Left ventricle myocardium inferior (tissue), 1 donor: ENCODE results near the gene IKBKE. TPM values are rescaled to one million over a fixed set of nuclear protein-coding genes. Genes with fewer than 3 reads are reported as not detected.

Source experiments
- DNase-seq: peaks from one replicate; pipeline ENCODE4 v3.0.0-alpha.2; 2020
- H3K27ac ChIP-seq: fragments of 200-600 bp; replicated peaks from 2 replicates; pipeline ENCODE4 v1.8.0; 2021
- H3K27me3 ChIP-seq: fragments of 200-600 bp; 2 replicates; pipeline ENCODE4 v1.8.0; 2021; ENCODE audit warnings: low read depth
- H3K36me3 ChIP-seq: fragments of 200-600 bp; 2 replicates; pipeline ENCODE4 v1.8.0; 2021
- H3K4me1 ChIP-seq: fragments of 200-600 bp; 2 replicates; pipeline ENCODE4 v1.8.0; 2021
- H3K4me3 ChIP-seq: fragments of 200-600 bp; 2 replicates; pipeline ENCODE4 v1.8.0; 2021; ENCODE audit warnings: mild to moderate bottlenecking, moderate library complexity
- H3K9me3 ChIP-seq: fragments of 200-600 bp; replicated peaks from 2 replicates; pipeline ENCODE4 v1.8.0; 2021
- CTCF ChIP-seq: fragments of 200-600 bp; IDR thresholded peaks from 2 replicates; pipeline ENCODE4 v1.8.0; 2021; ENCODE audit warnings: antibody characterized with exemption, mild to moderate bottlenecking, borderline replicate concordance
- intact Hi-C: fragments of 100-400 bp; cut with micrococcal nuclease; formaldehyde crosslinking; loops from one replicate; pipeline ENCODE4 v1.11.0; 2022
- total RNA-seq: library from RNA; stranded (reverse); fragmentation: NEBNext Ultra II Directional; extraction: Animal tissue kit (Norgen Biotek cat#: 25700); gene quantifications from one replicate; pipeline ENCODE4 v1.2.1, GENCODE V29; 2021
- donor health status: DM: no; HTN: yes; CAD: no; lungs with severe emphysema.

Gene IKBKE
- total RNA-seq, 1 donor from 2014 or later, result 0.80 TPM

- Histone ChIP-seq H3K4me3 (peak overlapping the region; percentile 79), H3K4me1 (peaks cover 54% of the 10 kb centered on the region), H3K9me3 (no peaks in the 10 kb centered on the region), H3K27ac (no peak overlapping the region), H3K27me3 (peaks cover 26% of the 10 kb centered on the region), H3K36me3 (no peaks in the 10 kb centered on the region)
- no peak for DNase-seq
- intact Hi-C loops, result no loop called here
- no peak for TF ChIP-seq CTCF
Measured at GRCh38 chr1:206508956-206509355, 38.7 kb downstream of the IKBKE start.

- no peak for TF ChIP-seq CTCF
- Histone ChIP-seq H3K4me3 (no peak overlapping the region), H3K9me3 (no peaks in the 10 kb centered on the region), H3K27me3 (peaks cover 26% of the 10 kb centered on the region), H3K36me3 (no peaks in the 10 kb centered on the region), H3K27ac (no peak overlapping the region), H3K4me1 (peaks cover 47% of the 10 kb centered on the region)
- intact Hi-C loops, result no loop called here
- DNase-seq, result no peak
Measured at GRCh38 chr1:206509612-206510257, 39.5 kb downstream of the IKBKE start.

- Histone ChIP-seq H3K27ac (no peak overlapping the region), H3K27me3 (peaks cover 26% of the 10 kb centered on the region), H3K4me1 (peaks cover 41% of the 10 kb centered on the region), H3K36me3 (no peaks in the 10 kb centered on the region), H3K9me3 (no peaks in the 10 kb centered on the region), H3K4me3 (no peak overlapping the region)
- no peak for TF ChIP-seq CTCF
- DNase-seq, result no peak
- intact Hi-C loops, result no loop called here
Measured at GRCh38 chr1:206510371-206510770, 40.1 kb downstream of the IKBKE start.

- intact Hi-C loops, result no loop called here
- DNase-seq, result no peak
- H3K4me3 ChIP-seq, result no peak overlapping the region
Measured at GRCh38 chr1:206511362-206512057, 41.2 kb downstream of the IKBKE start.

More at GRCh38 chr1:206511362-206512057, 41.2 kb downstream of the IKBKE start:
- no peak for TF ChIP-seq CTCF
- Histone ChIP-seq H3K27ac (no peak overlapping the region), H3K9me3 (no peaks in the 10 kb centered on the region), H3K36me3 (no peaks in the 10 kb centered on the region), H3K27me3 (peaks cover 26% of the 10 kb centered on the region), H3K4me1 (peaks cover 41% of the 10 kb centered on the region)
